SK-N-SH (cell line): ENCODE measurements around the gene NTSR1. TPM values are rescaled to one million over a fixed set of nuclear protein-coding genes. Genes with fewer than 3 reads are reported as not detected.

ENCODE experiments used
- CTCF ChIA-PET: fragments of 300-600, 350-600 bp; formaldehyde crosslinking; extraction: SDS; loops from one replicate; lab custom pipeline; 2021; lab: Yijun Ruan, JAX
- POLR2A ChIA-PET: fragments of 350-600 bp; sonication (Branson Sonifier 250); formaldehyde crosslinking; extraction: SDS; loops from one replicate; lab custom pipeline; 2020; ENCODE audit warnings: antibody characterized with exemption, inconsistent platforms; lab: Yijun Ruan, JAX
- DNase-seq: peaks from one replicate; pipeline ENCODE4 v3.0.0; 2012
- H2AFZ ChIP-seq: fragments of 200-600 bp; sonication (generic); 2 replicates; pipeline ENCODE4 v1.8.1; 2016; ENCODE audit warnings: antibody characterized with exemption, mild to moderate bottlenecking, low read depth
- H3F3A ChIP-seq: fragments of 200-600 bp; sonication (generic); replicated peaks from 2 replicates; pipeline ENCODE3; 2016; ENCODE audit warnings: antibody characterized with exemption, mild to moderate bottlenecking; ENCODE audit not compliant: insufficient read depth
- H3K27ac ChIP-seq, 2 experiments: fragments of 200-500 bp in 1 of 2; fragments of 200-600 bp in 1 of 2; sonication (Bioruptor generic) in 1 of 2; sonication (generic), shearing (Covaris generic) in 1 of 2; 2 replicates each; pipeline versions ENCODE4 v1.5.1 to v1.6.1; 2014 to 2016; ENCODE audit warnings: low read depth in 2 of 2, inconsistent platforms in 1 of 2, low read length in 1 of 2, mild to moderate bottlenecking in 1 of 2, mixed read lengths in 1 of 2
- H3K27me3 ChIP-seq: fragments of 200-600 bp; sonication (generic), shearing (Covaris generic); 2 replicates; pipeline ENCODE4 v1.6.1; 2016; ENCODE audit warnings: mixed run types; ENCODE audit not compliant: insufficient read depth
- H3K36me3 ChIP-seq, 2 experiments: fragments of 200-500 bp in 1 of 2; fragments of 200-600 bp in 1 of 2; sonication (Bioruptor generic) in 1 of 2; sonication (generic) in 1 of 2; replicated peaks in 1 of 2; 2 replicates each; pipeline versions ENCODE3 to v1.5.1; 2014 to 2016; ENCODE audit warnings: low read length in 1 of 2, mild to moderate bottlenecking in 1 of 2; ENCODE audit not compliant: insufficient read depth in 2 of 2, control insufficient read depth in 1 of 2
- H3K4me1 ChIP-seq, 2 experiments: fragments of 200-500 bp in 1 of 2; fragments of 200-600 bp in 1 of 2; sonication (Bioruptor generic) in 1 of 2; sonication (generic), shearing (Covaris generic) in 1 of 2; 2 replicates each; pipeline versions ENCODE4 v1.5.1 to v1.6.1; 2014 to 2016; ENCODE audit warnings: low read depth in 1 of 2, low read length in 1 of 2, mixed run types in 1 of 2; ENCODE audit not compliant: insufficient read depth in 2 of 2, control insufficient read depth in 1 of 2
- H3K4me2 ChIP-seq: fragments of 200-600 bp; sonication (generic), shearing (Covaris generic); 2 replicates; pipeline ENCODE4 v1.6.1; 2017; ENCODE audit warnings: mixed run types
- H3K4me3 ChIP-seq, 2 experiments: fragments of 200-500 bp in 1 of 2; fragments of 200-600 bp in 1 of 2; sonication (Bioruptor generic) in 1 of 2; sonication (generic), shearing (Covaris generic) in 1 of 2; 2 replicates each; pipeline versions ENCODE4 v1.5.1 to v1.8.1; 2014 to 2016; ENCODE audit warnings: low read depth in 2 of 2, inconsistent platforms in 1 of 2, low read length in 1 of 2, mild to moderate bottlenecking in 1 of 2, mixed read lengths in 1 of 2, moderate library complexity in 1 of 2
- H3K79me2 ChIP-seq: fragments of 200-600 bp; sonication (generic); 2 replicates; pipeline ENCODE4 v1.8.1; 2017; ENCODE audit warnings: mild to moderate bottlenecking; ENCODE audit not compliant: insufficient read depth
- H3K9ac ChIP-seq: fragments of 200-600 bp; sonication (generic); 2 replicates; pipeline ENCODE4 v1.6.1; 2017; ENCODE audit warnings: mixed run types
- H3K9me2 ChIP-seq: fragments of 200-600 bp; sonication (generic); 2 replicates; pipeline ENCODE4 v1.6.1; 2017; ENCODE audit warnings: mixed run types
- H3K9me3 ChIP-seq: fragments of 200-600 bp; sonication (generic); 2 replicates; pipeline ENCODE4 v1.6.1; 2017; ENCODE audit warnings: mixed run types, mild to moderate bottlenecking, moderate library complexity
- H4K20me1 ChIP-seq: fragments of 200-600 bp; sonication (generic); 2 replicates; pipeline ENCODE4 v1.6.1; 2017; ENCODE audit warnings: mild to moderate bottlenecking, mixed run types; ENCODE audit not compliant: insufficient read depth
- CHD2 ChIP-seq: fragments of 150-350 bp; IDR thresholded peaks from 2 replicates; pipeline ENCODE4 v1.6.1; 2018; ENCODE audit warnings: low read length; ENCODE audit not compliant: partially characterized antibody
- CTCF ChIP-seq: fragments of 200-600 bp; sonication (generic); IDR thresholded peaks from 2 replicates; pipeline ENCODE4 v1.6.1; 2017; ENCODE audit warnings: antibody characterized with exemption, mild to moderate bottlenecking, moderate library complexity
- ELF1 ChIP-seq: IDR thresholded peaks from 2 replicates; pipeline ENCODE4 v1.4.0; 2012
- EP300 ChIP-seq, 2 experiments: IDR thresholded peaks; 2 replicates each; pipeline versions ENCODE4 v1.4.0 to v1.6.1; 2012; ENCODE audit warnings: borderline replicate concordance in 1 of 2, low read depth in 1 of 2, low read length in 1 of 2
- EZH2phosphoT487 ChIP-seq: fragments of 200-600 bp; sonication (generic); IDR thresholded peaks from 2 replicates; pipeline ENCODE4 v1.6.1; 2017; ENCODE audit warnings: low read depth, mixed run types, mild to moderate bottlenecking, antibody characterized with exemption, moderate library complexity, borderline replicate concordance
- FOSL2 ChIP-seq: IDR thresholded peaks from 2 replicates; pipeline ENCODE4 v1.4.0; 2012; ENCODE audit warnings: low read depth, mild to moderate bottlenecking, moderate library complexity, borderline replicate concordance
- FOXJ3 ChIP-seq: sonication (generic); formaldehyde crosslinking; IDR thresholded peaks from 2 replicates; pipeline ENCODE4 v1.5.1; 2020; ENCODE audit warnings: mild to moderate bottlenecking, missing genetic modification reagents
- FOXM1 ChIP-seq: IDR thresholded peaks from 2 replicates; pipeline ENCODE4 v1.4.0; 2012; ENCODE audit warnings: low read depth, mild to moderate bottlenecking
- GATA2 ChIP-seq: sonication (generic); formaldehyde crosslinking; IDR thresholded peaks from 2 replicates; pipeline ENCODE4 v1.5.0; 2020; ENCODE audit warnings: mild to moderate bottlenecking, missing genetic modification reagents
- IRF3 ChIP-seq: fragments of 150-350 bp; IDR thresholded peaks from 2 replicates; pipeline ENCODE4 v1.6.1; 2016; ENCODE audit warnings: mild to moderate bottlenecking, low read depth, low read length
- JUND ChIP-seq: IDR thresholded peaks from 2 replicates; pipeline ENCODE4 v1.4.0; 2012
- MAX ChIP-seq: IDR thresholded peaks from 2 replicates; pipeline ENCODE4 v1.4.0; 2012; ENCODE audit warnings: low read depth
- MXI1 ChIP-seq: IDR thresholded peaks from 2 replicates; pipeline ENCODE4 v1.6.1; 2012; ENCODE audit warnings: mild to moderate bottlenecking, low read depth, low read length, improper control_type of control experiment
- NRF1 ChIP-seq: IDR thresholded peaks from 2 replicates; pipeline ENCODE4 v1.6.1; 2012; ENCODE audit warnings: low read depth, mild to moderate bottlenecking, low read length
- POLR2AphosphoS5 ChIP-seq: IDR thresholded peaks from 2 replicates; pipeline ENCODE4 v1.6.1; 2012; ENCODE audit warnings: low read depth, low read length
- RAD21 ChIP-seq: IDR thresholded peaks from 2 replicates; pipeline ENCODE4 v1.6.1; 2012; ENCODE audit warnings: mild to moderate bottlenecking, low read length
- RCOR1 ChIP-seq: fragments of 150-350 bp; IDR thresholded peaks from 2 replicates; pipeline ENCODE4 v1.6.1; 2017; ENCODE audit warnings: antibody characterized with exemption, low read length
- RXRA ChIP-seq: IDR thresholded peaks from 2 replicates; pipeline ENCODE4 v1.4.0; 2012; ENCODE audit warnings: low read depth, mild to moderate bottlenecking, borderline replicate concordance
- SIN3A ChIP-seq: IDR thresholded peaks from 2 replicates; pipeline ENCODE4 v1.6.1; 2012; ENCODE audit warnings: low read depth, mild to moderate bottlenecking, low read length, moderate library complexity, borderline replicate concordance
- SMC3 ChIP-seq: IDR thresholded peaks from 2 replicates; pipeline ENCODE4 v1.6.1; 2012; ENCODE audit warnings: low read depth, low read length, improper control_type of control experiment
- TAF1 ChIP-seq: IDR thresholded peaks from 2 replicates; pipeline ENCODE4 v1.6.1; 2012; ENCODE audit warnings: low read depth, mild to moderate bottlenecking, low read length, moderate library complexity, borderline replicate concordance
- USF1 ChIP-seq: IDR thresholded peaks from 2 replicates; pipeline ENCODE4 v1.4.0; 2012; ENCODE audit warnings: low read depth, borderline replicate concordance
- USF2 ChIP-seq: fragments of 150-350 bp; IDR thresholded peaks from 2 replicates; pipeline ENCODE4 v1.6.1; 2017; ENCODE audit warnings: antibody characterized with exemption, low read length, low read depth, borderline replicate concordance
- YY1 ChIP-seq: IDR thresholded peaks from 2 replicates; pipeline ENCODE4 v1.4.0; 2012; ENCODE audit warnings: low read depth, mild to moderate bottlenecking
- WGBS: methylation state at CpG from one replicate; pipeline ENCODE4 v1.1.6; 2017; ENCODE audit warnings: low lambda C conversion rate; 5-methylcytosine and 5-hydroxymethylcytosine counted together
- polyA plus RNA-seq, 3 experiments: library from polyadenylated mRNA; depleted of rRNA; stranded (reverse); fragments of >200 nt; gene quantifications; 2 replicates each; pipeline ENCODE4 v1.2.3, GENCODE V29; 2012

The NTSR1 gene
- polyA plus RNA-seq, 1 of the 3 experiments (the other 2 are of a cell fraction) = 8.2 TPM

GRCh38 chr20:62670156-62670555 lies 38.5 kb upstream of the NTSR1 start:
- peaks cover 0 to 2% of the 10 kb centered on the region in 2 experiments; a peak in 1 of 4 replicates for H3K4me1 ChIP-seq
- no peaks in the 10 kb centered on the region for H3K79me2 ChIP-seq
- no peak overlapping the region for H3K4me2 ChIP-seq
- ChIA-PET POLR2A (no interaction called here), CTCF (interaction anchor here (0.9 to 9.1 kb wide), 4 partner anchors 9 to 121 kb away, joined by 3 to 162 read pairs (median 4); no protein-coding TSS in a partner anchor)
- no peak overlapping the region for H3K4me3 ChIP-seq
- H3K27ac ChIP-seq = no peak overlapping the region
- no peaks in the 10 kb centered on the region for H3K9me2 ChIP-seq
- no peak overlapping the region for H3K9ac ChIP-seq
- H3K27me3 ChIP-seq = no peaks in the 10 kb centered on the region
- no peaks in the 10 kb centered on the region for H4K20me1 ChIP-seq
- DNase-seq = no peak
- H2AFZ ChIP-seq = no peak overlapping the region
- WGBS = 92% methylated on average over 14 of the region's 14 CpGs
- no peaks in the 10 kb centered on the region for H3K9me3 ChIP-seq
- H3K36me3 ChIP-seq = no peaks in the 10 kb centered on the region
- no peak for TF ChIP-seq TAF1
- TF ChIP-seq JUND = no peak
- TF ChIP-seq CTCF = no peak
- TF ChIP-seq EP300 (IDR thresholded peaks at IDR 0.05; ENCODE audit: borderline replicate concordance in 1 of 2, low read depth in 1 of 2, low read length in 1 of 2) = no peak
- TF ChIP-seq RAD21 = no peak
- TF ChIP-seq POLR2AphosphoS5 = no peak
- TF ChIP-seq FOSL2 = no peak
- no peak for TF ChIP-seq NRF1
- no peak for TF ChIP-seq USF2
- no peak for TF ChIP-seq FOXJ3 (CRISPR knock-in tag)
- no peak for TF ChIP-seq SMC3
- no peaks in the 10 kb centered on the region for H3F3A ChIP-seq

- no peaks in the 10 kb centered on the region for H4K20me1 ChIP-seq
- H2AFZ ChIP-seq = no peak overlapping the region
- H3K9ac ChIP-seq = no peak overlapping the region
- no peaks in the 10 kb centered on the region for H3F3A ChIP-seq
- H3K4me1 ChIP-seq = peaks cover 0 to 4% of the 10 kb centered on the region in 2 experiments; a peak in 1 of 4 replicates
- no peaks in the 10 kb centered on the region for H3K27me3 ChIP-seq
- no peak for DNase-seq
- no peak overlapping the region for H3K27ac ChIP-seq
- H3K9me2 ChIP-seq = no peaks in the 10 kb centered on the region
- POLR2A ChIA-PET = no interaction called here
- CTCF ChIA-PET = interaction anchor here (0.9 to 1.0 kb wide), 2 partner anchors 12 to 121 kb away, joined by 3 to 5 read pairs; no protein-coding TSS in a partner anchor
- H3K79me2 ChIP-seq = no peaks in the 10 kb centered on the region
- H3K9me3 ChIP-seq = no peaks in the 10 kb centered on the region
- H3K4me2 ChIP-seq = no peak overlapping the region
- H3K4me3 ChIP-seq = no peak overlapping the region
- 85% methylated on average over 12 of the region's 17 CpGs for WGBS
- no peaks in the 10 kb centered on the region for H3K36me3 ChIP-seq
- TF ChIP-seq NRF1 (no peak), FOXM1 (no peak), POLR2AphosphoS5 (no peak), RXRA (no peak), ELF1 (no peak), USF1 (no peak), TAF1 (no peak), SIN3A (no peak), RCOR1 (no peak), CHD2 (no peak), MXI1 (no peak), YY1 (no peak), IRF3 (no peak), GATA2 (CRISPR knock-in tag) (no peak), MAX (no peak), EZH2phosphoT487 (no peak), SMC3 (no peak), EP300 (IDR thresholded peaks at IDR 0.05; ENCODE audit: borderline replicate concordance in 1 of 2, low read depth in 1 of 2, low read length in 1 of 2) (no peak)
Measured at GRCh38 chr20:62670998-62671397, 37.6 kb upstream of the NTSR1 start.
